Raji (cell line): ENCODE results near the gene KIF4B.

Experiments
- POLR2A ChIP-seq: IDR thresholded peaks from 2 replicates; pipeline ENCODE4 v1.6.1; 2011; ENCODE audit warnings: low read depth, low read length, control low read depth; ENCODE audit not compliant: insufficient read depth

KIF4B gene

GRCh38 chr5:155013526-155013925, at the start of gene KIF4B:
TSS of gene KIF4B (plus strand) at chr5:155013755. CDS start at chr5:155013860, 105 bp downstream.
- no peak for TF ChIP-seq POLR2A

GRCh38 chr5:154966081-154966841, 47.3 kb upstream of the KIF4B start:
- TF ChIP-seq POLR2A = no peak

GRCh38 chr5:154966874-154967273, 46.7 kb upstream of the KIF4B start:
- TF ChIP-seq POLR2A = no peak

- TF ChIP-seq POLR2A = no peak
These were observed 46.0 kb upstream of the KIF4B start for GRCh38 chr5:154967421-154968024.

GRCh38 chr5:154968953-154969352, 44.6 kb upstream of the KIF4B start:
- TF ChIP-seq POLR2A = no peak

GRCh38 chr5:154970759-154971158, 42.8 kb upstream of the KIF4B start:
- TF ChIP-seq POLR2A = no peak

- no peak for TF ChIP-seq POLR2A
These were observed 42.1 kb upstream of the KIF4B start for GRCh38 chr5:154971501-154971900.

- no peak for TF ChIP-seq POLR2A
These were observed 41.0 kb upstream of the KIF4B start for GRCh38 chr5:154972476-154973080.

GRCh38 chr5:154977409-154977808, 36.1 kb upstream of the KIF4B start:
- TF ChIP-seq POLR2A = no peak

- TF ChIP-seq POLR2A = no peak
These were observed 28.5 kb upstream of the KIF4B start for GRCh38 chr5:154984946-154985516.

GRCh38 chr5:154986151-154986550, 27.4 kb upstream of the KIF4B start:
- no peak for TF ChIP-seq POLR2A

GRCh38 chr5:154989626-154990025, 23.9 kb upstream of the KIF4B start:
- no peak for TF ChIP-seq POLR2A

GRCh38 chr5:154993461-154993860, 20.1 kb upstream of the KIF4B start:
- TF ChIP-seq POLR2A = no peak

GRCh38 chr5:154995679-154996078, 17.9 kb upstream of the KIF4B start:
- TF ChIP-seq POLR2A = no peak

GRCh38 chr5:154997746-154998145, 15.8 kb upstream of the KIF4B start:
- no peak for TF ChIP-seq POLR2A

GRCh38 chr5:154999865-155000264, 13.7 kb upstream of the KIF4B start:
- no peak for TF ChIP-seq POLR2A

GRCh38 chr5:155001523-155001922, 12.0 kb upstream of the KIF4B start:
- TF ChIP-seq POLR2A = no peak
